SK-N-SH (cell line): ENCODE measurements around the gene TNPO2. TPM values are rescaled to one million over a fixed set of nuclear protein-coding genes. Genes with fewer than 3 reads are reported as not detected.

ENCODE experiments used
- CTCF ChIA-PET: fragments of 300-600, 350-600 bp; formaldehyde crosslinking; extraction: SDS; loops from one replicate; lab custom pipeline; 2021; lab: Yijun Ruan, JAX
- POLR2A ChIA-PET: fragments of 350-600 bp; sonication (Branson Sonifier 250); formaldehyde crosslinking; extraction: SDS; loops from one replicate; lab custom pipeline; 2020; ENCODE audit warnings: antibody characterized with exemption, inconsistent platforms; lab: Yijun Ruan, JAX
- DNase-seq: peaks from one replicate; pipeline ENCODE4 v3.0.0; 2012
- H2AFZ ChIP-seq: fragments of 200-600 bp; sonication (generic); 2 replicates; pipeline ENCODE4 v1.8.1; 2016; ENCODE audit warnings: antibody characterized with exemption, mild to moderate bottlenecking, low read depth
- H3F3A ChIP-seq: fragments of 200-600 bp; sonication (generic); replicated peaks from 2 replicates; pipeline ENCODE3; 2016; ENCODE audit warnings: antibody characterized with exemption, mild to moderate bottlenecking; ENCODE audit not compliant: insufficient read depth
- H3K27ac ChIP-seq, 2 experiments: fragments of 200-500 bp in 1 of 2; fragments of 200-600 bp in 1 of 2; sonication (Bioruptor generic) in 1 of 2; sonication (generic), shearing (Covaris generic) in 1 of 2; 2 replicates each; pipeline versions ENCODE4 v1.5.1 to v1.6.1; 2014 to 2016; ENCODE audit warnings: low read depth in 2 of 2, inconsistent platforms in 1 of 2, low read length in 1 of 2, mild to moderate bottlenecking in 1 of 2, mixed read lengths in 1 of 2
- H3K27me3 ChIP-seq: fragments of 200-600 bp; sonication (generic), shearing (Covaris generic); 2 replicates; pipeline ENCODE4 v1.6.1; 2016; ENCODE audit warnings: mixed run types; ENCODE audit not compliant: insufficient read depth
- H3K36me3 ChIP-seq, 2 experiments: fragments of 200-500 bp in 1 of 2; fragments of 200-600 bp in 1 of 2; sonication (Bioruptor generic) in 1 of 2; sonication (generic) in 1 of 2; replicated peaks in 1 of 2; 2 replicates each; pipeline versions ENCODE3 to v1.5.1; 2014 to 2016; ENCODE audit warnings: low read length in 1 of 2, mild to moderate bottlenecking in 1 of 2; ENCODE audit not compliant: insufficient read depth in 2 of 2, control insufficient read depth in 1 of 2
- H3K4me1 ChIP-seq, 2 experiments: fragments of 200-500 bp in 1 of 2; fragments of 200-600 bp in 1 of 2; sonication (Bioruptor generic) in 1 of 2; sonication (generic), shearing (Covaris generic) in 1 of 2; 2 replicates each; pipeline versions ENCODE4 v1.5.1 to v1.6.1; 2014 to 2016; ENCODE audit warnings: low read depth in 1 of 2, low read length in 1 of 2, mixed run types in 1 of 2; ENCODE audit not compliant: insufficient read depth in 2 of 2, control insufficient read depth in 1 of 2
- H3K4me2 ChIP-seq: fragments of 200-600 bp; sonication (generic), shearing (Covaris generic); 2 replicates; pipeline ENCODE4 v1.6.1; 2017; ENCODE audit warnings: mixed run types
- H3K4me3 ChIP-seq, 2 experiments: fragments of 200-500 bp in 1 of 2; fragments of 200-600 bp in 1 of 2; sonication (Bioruptor generic) in 1 of 2; sonication (generic), shearing (Covaris generic) in 1 of 2; 2 replicates each; pipeline versions ENCODE4 v1.5.1 to v1.8.1; 2014 to 2016; ENCODE audit warnings: low read depth in 2 of 2, inconsistent platforms in 1 of 2, low read length in 1 of 2, mild to moderate bottlenecking in 1 of 2, mixed read lengths in 1 of 2, moderate library complexity in 1 of 2
- H3K79me2 ChIP-seq: fragments of 200-600 bp; sonication (generic); 2 replicates; pipeline ENCODE4 v1.8.1; 2017; ENCODE audit warnings: mild to moderate bottlenecking; ENCODE audit not compliant: insufficient read depth
- H3K9ac ChIP-seq: fragments of 200-600 bp; sonication (generic); 2 replicates; pipeline ENCODE4 v1.6.1; 2017; ENCODE audit warnings: mixed run types
- H3K9me2 ChIP-seq: fragments of 200-600 bp; sonication (generic); 2 replicates; pipeline ENCODE4 v1.6.1; 2017; ENCODE audit warnings: mixed run types
- H3K9me3 ChIP-seq: fragments of 200-600 bp; sonication (generic); 2 replicates; pipeline ENCODE4 v1.6.1; 2017; ENCODE audit warnings: mixed run types, mild to moderate bottlenecking, moderate library complexity
- H4K20me1 ChIP-seq: fragments of 200-600 bp; sonication (generic); 2 replicates; pipeline ENCODE4 v1.6.1; 2017; ENCODE audit warnings: mild to moderate bottlenecking, mixed run types; ENCODE audit not compliant: insufficient read depth
- CHD2 ChIP-seq: fragments of 150-350 bp; IDR thresholded peaks from 2 replicates; pipeline ENCODE4 v1.6.1; 2018; ENCODE audit warnings: low read length; ENCODE audit not compliant: partially characterized antibody
- ELF1 ChIP-seq: IDR thresholded peaks from 2 replicates; pipeline ENCODE4 v1.4.0; 2012
- FOSL2 ChIP-seq: IDR thresholded peaks from 2 replicates; pipeline ENCODE4 v1.4.0; 2012; ENCODE audit warnings: low read depth, mild to moderate bottlenecking, moderate library complexity, borderline replicate concordance
- FOXJ3 ChIP-seq: sonication (generic); formaldehyde crosslinking; IDR thresholded peaks from 2 replicates; pipeline ENCODE4 v1.5.1; 2020; ENCODE audit warnings: mild to moderate bottlenecking, missing genetic modification reagents
- FOXM1 ChIP-seq: IDR thresholded peaks from 2 replicates; pipeline ENCODE4 v1.4.0; 2012; ENCODE audit warnings: low read depth, mild to moderate bottlenecking
- GABPA ChIP-seq: IDR thresholded peaks from 2 replicates; pipeline ENCODE4 v1.4.0; 2012; ENCODE audit warnings: low read depth, mild to moderate bottlenecking
- GATA2 ChIP-seq: sonication (generic); formaldehyde crosslinking; IDR thresholded peaks from 2 replicates; pipeline ENCODE4 v1.5.0; 2020; ENCODE audit warnings: mild to moderate bottlenecking, missing genetic modification reagents
- MEF2A ChIP-seq: IDR thresholded peaks from 2 replicates; pipeline ENCODE4 v1.4.0; 2012; ENCODE audit warnings: low read depth, borderline replicate concordance
- MXI1 ChIP-seq: IDR thresholded peaks from 2 replicates; pipeline ENCODE4 v1.6.1; 2012; ENCODE audit warnings: mild to moderate bottlenecking, low read depth, low read length, improper control_type of control experiment
- NFIC ChIP-seq: IDR thresholded peaks from 2 replicates; pipeline ENCODE4 v1.4.0; 2012; ENCODE audit warnings: borderline replicate concordance
- RAD21 ChIP-seq: IDR thresholded peaks from 2 replicates; pipeline ENCODE4 v1.6.1; 2012; ENCODE audit warnings: mild to moderate bottlenecking, low read length
- RCOR1 ChIP-seq: fragments of 150-350 bp; IDR thresholded peaks from 2 replicates; pipeline ENCODE4 v1.6.1; 2017; ENCODE audit warnings: antibody characterized with exemption, low read length
- RFX5 ChIP-seq: IDR thresholded peaks from 2 replicates; pipeline ENCODE4 v1.6.1; 2012; ENCODE audit warnings: mild to moderate bottlenecking, improper control_type of control experiment, low read length
- SIN3A ChIP-seq: IDR thresholded peaks from 2 replicates; pipeline ENCODE4 v1.6.1; 2012; ENCODE audit warnings: low read depth, mild to moderate bottlenecking, low read length, moderate library complexity, borderline replicate concordance
- TAF1 ChIP-seq: IDR thresholded peaks from 2 replicates; pipeline ENCODE4 v1.6.1; 2012; ENCODE audit warnings: low read depth, mild to moderate bottlenecking, low read length, moderate library complexity, borderline replicate concordance
- TCF12 ChIP-seq: IDR thresholded peaks from 2 replicates; pipeline ENCODE4 v1.4.0; 2012
- YY1 ChIP-seq: IDR thresholded peaks from 2 replicates; pipeline ENCODE4 v1.4.0; 2012; ENCODE audit warnings: low read depth, mild to moderate bottlenecking
- WGBS: methylation state at CpG from one replicate; pipeline ENCODE4 v1.1.6; 2017; ENCODE audit warnings: low lambda C conversion rate; 5-methylcytosine and 5-hydroxymethylcytosine counted together
- polyA plus RNA-seq, 3 experiments: library from polyadenylated mRNA; depleted of rRNA; stranded (reverse); fragments of >200 nt; gene quantifications; 2 replicates each; pipeline ENCODE4 v1.2.3, GENCODE V29; 2012
- TF ChIP-seq, protein P1 (sequence below): fragments of 150-350 bp; IDR thresholded peaks from 2 replicates; pipeline ENCODE4 v1.6.1; 2016; ENCODE audit warnings: mild to moderate bottlenecking, low read depth, low read length
- TF ChIP-seq, protein P2 (sequence below): fragments of 150-350 bp; IDR thresholded peaks from 2 replicates; pipeline ENCODE4 v1.6.1; 2017; ENCODE audit warnings: antibody characterized with exemption, low read length, low read depth, borderline replicate concordance
- TF ChIP-seq, protein P3 (sequence below): fragments of 200-600 bp; sonication (generic); IDR thresholded peaks from 2 replicates; pipeline ENCODE4 v1.6.1; 2017; ENCODE audit warnings: antibody characterized with exemption, mild to moderate bottlenecking, moderate library complexity

Gene TNPO2
- polyA plus RNA-seq, 1 of the 3 experiments (the other 2 are of a cell fraction): 82.4 TPM

DNA sequence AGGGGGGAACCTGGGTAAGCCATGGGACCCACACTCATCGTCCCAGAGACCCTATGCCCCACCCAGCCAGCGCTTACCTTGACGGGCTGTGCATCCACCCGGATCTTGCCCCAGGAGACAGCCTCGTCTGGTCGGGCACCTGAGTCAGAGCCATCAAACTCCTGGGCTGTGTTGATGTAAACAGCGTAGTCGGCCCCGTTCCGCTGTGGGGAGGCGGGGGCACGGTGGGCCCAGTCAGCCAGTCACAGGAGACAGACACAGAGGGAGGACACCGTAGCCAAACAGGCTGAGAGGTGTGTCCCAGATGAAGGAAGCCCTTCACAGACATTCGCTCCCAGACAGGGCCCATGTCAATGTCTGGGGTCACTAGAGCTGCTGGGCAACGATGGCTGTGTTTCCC is 47.8 kb downstream of the TNPO2 start:
- no peak overlapping the region for H2AFZ ChIP-seq
- no peak overlapping the region for H3K4me2 ChIP-seq
- CTCF ChIA-PET: interaction anchor here (0.7 to 2.2 kb wide), 11 partner anchors 10 to 616 kb away, joined by 3 to 11 read pairs (median 3); partner anchors contain the start of genes FBXW9, MAN2B1, WDR83 and ZNF490
- peaks cover 37% of the 10 kb centered on the region for H3K79me2 ChIP-seq
- peaks cover 46 to 49% of the 10 kb centered on the region in 2 experiments for H3K36me3 ChIP-seq
- H3K27ac ChIP-seq: no peak overlapping the region
- no CpG with 5 or more reads among the region's 15 CpGs for WGBS
- peak overlapping the region in 1 of 2 experiments; percentile 20; a peak in 1 of 4 replicates for H3K4me3 ChIP-seq
- peaks cover 0 to 4% of the 10 kb centered on the region in 2 experiments; a peak in 1 of 4 replicates for H3K4me1 ChIP-seq
- H3F3A ChIP-seq: peaks cover 19% of the 10 kb centered on the region
- no peaks in the 10 kb centered on the region for H3K27me3 ChIP-seq
- no peaks in the 10 kb centered on the region for H3K9me3 ChIP-seq
- POLR2A ChIA-PET: interaction anchor here (1.4 kb wide), 1 partner anchor 10 kb away, joined by 6 read pairs; the partner anchor contains the start of genes MAN2B1 and WDR83
- peaks cover 12% of the 10 kb centered on the region for H4K20me1 ChIP-seq
- no peaks in the 10 kb centered on the region for H3K9me2 ChIP-seq
- DNase-seq: no peak
- H3K9ac ChIP-seq: no peak overlapping the region
- TF ChIP-seq ELF1: no peak
- TF ChIP-seq TCF12: no peak
- no peak for TF ChIP-seq GABPA
- no peak for TF ChIP-seq NFIC
- no peak for TF ChIP-seq RCOR1
- no peak for TF ChIP-seq TAF1
- TF ChIP-seq, protein P1, sequence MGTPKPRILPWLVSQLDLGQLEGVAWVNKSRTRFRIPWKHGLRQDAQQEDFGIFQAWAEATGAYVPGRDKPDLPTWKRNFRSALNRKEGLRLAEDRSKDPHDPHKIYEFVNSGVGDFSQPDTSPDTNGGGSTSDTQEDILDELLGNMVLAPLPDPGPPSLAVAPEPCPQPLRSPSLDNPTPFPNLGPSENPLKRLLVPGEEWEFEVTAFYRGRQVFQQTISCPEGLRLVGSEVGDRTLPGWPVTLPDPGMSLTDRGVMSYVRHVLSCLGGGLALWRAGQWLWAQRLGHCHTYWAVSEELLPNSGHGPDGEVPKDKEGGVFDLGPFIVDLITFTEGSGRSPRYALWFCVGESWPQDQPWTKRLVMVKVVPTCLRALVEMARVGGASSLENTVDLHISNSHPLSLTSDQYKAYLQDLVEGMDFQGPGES: no peak
- no peak for TF ChIP-seq CHD2
- TF ChIP-seq SIN3A: no peak
- TF ChIP-seq MXI1: no peak
- TF ChIP-seq, protein P2, sequence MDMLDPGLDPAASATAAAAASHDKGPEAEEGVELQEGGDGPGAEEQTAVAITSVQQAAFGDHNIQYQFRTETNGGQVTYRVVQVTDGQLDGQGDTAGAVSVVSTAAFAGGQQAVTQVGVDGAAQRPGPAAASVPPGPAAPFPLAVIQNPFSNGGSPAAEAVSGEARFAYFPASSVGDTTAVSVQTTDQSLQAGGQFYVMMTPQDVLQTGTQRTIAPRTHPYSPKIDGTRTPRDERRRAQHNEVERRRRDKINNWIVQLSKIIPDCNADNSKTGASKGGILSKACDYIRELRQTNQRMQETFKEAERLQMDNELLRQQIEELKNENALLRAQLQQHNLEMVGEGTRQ: no peak
- no peak for TF ChIP-seq FOSL2
- no peak for TF ChIP-seq MEF2A
- no peak for TF ChIP-seq FOXJ3 (CRISPR knock-in tag)
- no peak for TF ChIP-seq GATA2

DNA sequence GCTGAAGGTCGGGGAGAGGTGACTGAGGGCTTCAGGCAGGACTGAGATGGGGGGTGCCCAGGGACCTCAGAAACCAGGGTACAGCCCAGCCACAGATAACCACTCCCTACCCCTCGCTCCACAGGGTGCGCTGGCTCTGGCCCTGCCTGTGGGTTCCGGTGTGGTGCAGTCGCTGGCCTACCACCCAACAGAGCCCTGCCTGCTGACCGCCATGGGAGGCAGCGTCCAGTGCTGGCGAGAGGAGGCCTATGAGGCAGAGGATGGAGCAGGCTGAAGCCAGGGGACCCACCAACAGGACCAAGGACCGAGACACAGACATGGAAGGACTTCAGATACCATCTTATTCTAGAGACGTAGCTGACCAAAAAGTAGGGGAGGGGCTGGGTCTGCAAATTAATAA is 48.3 kb downstream of the TNPO2 start:
- H3K27ac ChIP-seq: no peak overlapping the region; a peak in 1 of 4 replicates
- ChIA-PET POLR2A (no interaction called here), CTCF (interaction anchor here (1.9 kb wide), 1 partner anchor 9 kb away, joined by 9 read pairs; the partner anchor contains the start of genes MAN2B1 and WDR83)
- H4K20me1 ChIP-seq: peaks cover 12% of the 10 kb centered on the region
- WGBS: 100% methylated on average over 6 of the region's 10 CpGs
- no peak for DNase-seq
- H3K27me3 ChIP-seq: no peaks in the 10 kb centered on the region
- TF ChIP-seq RAD21: no peak
- TF ChIP-seq FOXM1: no peak
- TF ChIP-seq YY1: no peak
- no peak for TF ChIP-seq MEF2A
- no peak for TF ChIP-seq TAF1
- no peak for TF ChIP-seq MXI1
- no peak for TF ChIP-seq TCF12
- no peak for TF ChIP-seq FOSL2
- TF ChIP-seq, protein P3, sequence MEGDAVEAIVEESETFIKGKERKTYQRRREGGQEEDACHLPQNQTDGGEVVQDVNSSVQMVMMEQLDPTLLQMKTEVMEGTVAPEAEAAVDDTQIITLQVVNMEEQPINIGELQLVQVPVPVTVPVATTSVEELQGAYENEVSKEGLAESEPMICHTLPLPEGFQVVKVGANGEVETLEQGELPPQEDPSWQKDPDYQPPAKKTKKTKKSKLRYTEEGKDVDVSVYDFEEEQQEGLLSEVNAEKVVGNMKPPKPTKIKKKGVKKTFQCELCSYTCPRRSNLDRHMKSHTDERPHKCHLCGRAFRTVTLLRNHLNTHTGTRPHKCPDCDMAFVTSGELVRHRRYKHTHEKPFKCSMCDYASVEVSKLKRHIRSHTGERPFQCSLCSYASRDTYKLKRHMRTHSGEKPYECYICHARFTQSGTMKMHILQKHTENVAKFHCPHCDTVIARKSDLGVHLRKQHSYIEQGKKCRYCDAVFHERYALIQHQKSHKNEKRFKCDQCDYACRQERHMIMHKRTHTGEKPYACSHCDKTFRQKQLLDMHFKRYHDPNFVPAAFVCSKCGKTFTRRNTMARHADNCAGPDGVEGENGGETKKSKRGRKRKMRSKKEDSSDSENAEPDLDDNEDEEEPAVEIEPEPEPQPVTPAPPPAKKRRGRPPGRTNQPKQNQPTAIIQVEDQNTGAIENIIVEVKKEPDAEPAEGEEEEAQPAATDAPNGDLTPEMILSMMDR: no peak
- TF ChIP-seq CHD2: no peak
- TF ChIP-seq RFX5: no peak
- no peak for TF ChIP-seq RCOR1
- peaks cover 46 to 53% of the 10 kb centered on the region in 2 experiments for H3K36me3 ChIP-seq
- H3F3A ChIP-seq: peaks cover 21% of the 10 kb centered on the region
- no peaks in the 10 kb centered on the region for H3K9me3 ChIP-seq
- peaks cover 4 to 9% of the 10 kb centered on the region in 2 experiments; a peak in 2 of 4 replicates for H3K4me1 ChIP-seq
- H2AFZ ChIP-seq: no peak overlapping the region
- H3K9me2 ChIP-seq: no peaks in the 10 kb centered on the region
- H3K9ac ChIP-seq: no peak overlapping the region
- peaks cover 38% of the 10 kb centered on the region for H3K79me2 ChIP-seq
- H3K4me3 ChIP-seq: no peak overlapping the region
- H3K4me2 ChIP-seq: no peak overlapping the region
